Measurements from ENCODE around the gene TLDC2.

The TLDC2 gene

DNA sequence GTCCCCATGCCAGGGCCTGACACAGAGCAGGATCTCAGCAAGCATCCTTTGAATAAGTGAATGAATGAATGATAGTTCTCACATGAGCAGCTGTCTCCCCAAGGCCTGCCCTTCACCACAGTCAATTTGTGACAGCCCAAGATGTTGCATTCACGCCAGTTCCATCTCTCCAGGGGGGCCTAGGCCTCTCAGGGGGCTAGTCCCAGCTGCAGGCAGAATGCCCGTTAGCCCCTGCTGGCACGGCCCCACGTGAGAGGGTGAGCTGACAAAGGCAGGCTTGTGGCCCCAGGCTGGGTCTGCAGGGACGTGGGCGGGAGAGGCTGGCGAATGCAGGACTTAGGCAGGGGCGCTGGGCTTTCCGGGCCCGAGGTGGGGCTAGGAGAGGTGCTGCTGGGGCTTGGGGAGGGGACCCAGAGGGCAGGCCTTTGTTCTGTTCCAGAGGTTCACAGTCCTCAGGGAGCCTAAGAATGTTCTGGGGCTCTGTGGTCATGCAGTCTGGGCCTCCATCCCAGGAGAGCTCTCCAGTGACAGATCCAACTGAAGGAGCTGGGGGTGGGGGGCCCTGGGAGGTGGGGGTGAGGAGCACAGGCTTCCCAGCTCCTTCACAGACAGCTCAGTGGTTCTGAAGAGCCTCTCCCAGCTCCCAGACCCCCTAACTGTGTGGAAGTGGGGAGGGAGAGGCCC lies 30.5 kb upstream of the TLDC2 start:
- peak overlapping the region; percentile 55 for H3K4me3 Mint-ChIP-seq
- peak overlapping the region; percentile 97 for H3K27ac Mint-ChIP-seq
- no peaks in the 10 kb centered on the region for H3K27me3 Mint-ChIP-seq
- DNase-seq (ENCODE audit: low spot score in 2 of 2) (no peak), ATAC-seq (ENCODE audit: low read depth) (no peak)
- H3K36me3 Mint-ChIP-seq: no peaks in the 10 kb centered on the region
- H3K4me1 Mint-ChIP-seq: peaks cover 40% of the 10 kb centered on the region
- H3K9me3 Mint-ChIP-seq: peaks cover 1% of the 10 kb centered on the region

DNA sequence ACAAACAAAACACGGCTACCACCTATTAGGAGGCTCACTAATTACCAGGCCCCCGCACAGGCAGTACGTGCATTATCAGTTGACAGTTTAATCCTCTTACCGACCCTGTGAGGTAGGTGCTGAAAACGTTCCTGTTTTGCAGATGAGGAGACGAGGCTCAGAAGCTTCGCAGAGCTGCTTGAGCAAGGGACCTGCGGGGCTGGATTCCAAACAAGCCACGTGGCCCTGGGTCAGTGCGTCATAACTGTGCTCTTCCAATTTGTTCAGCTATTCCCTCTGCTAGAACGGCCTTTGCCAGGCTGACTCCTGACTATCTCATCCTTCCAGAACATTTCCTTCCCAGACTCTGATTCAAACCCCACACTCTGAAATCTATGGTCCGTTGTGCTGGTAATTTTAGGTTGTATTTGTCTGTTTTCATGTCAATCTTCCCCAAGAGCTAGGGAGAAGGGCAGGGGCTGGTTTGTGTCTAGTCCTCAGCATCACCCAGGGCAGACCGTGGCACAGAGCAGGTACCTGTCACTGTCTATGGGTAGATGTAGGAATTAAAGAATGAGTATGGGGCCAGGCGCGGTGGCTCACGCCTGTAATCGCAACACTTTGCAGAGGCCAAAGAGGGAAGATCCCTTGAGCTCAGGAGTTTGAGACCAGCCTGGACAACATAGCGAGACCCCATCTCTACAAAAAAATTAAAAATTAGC lies 28.8 kb upstream of the TLDC2 start:
- no peak for DNase-seq (ENCODE audit: low spot score in 2 of 2)
- no peak for ATAC-seq (ENCODE audit: low read depth)
- Mint-ChIP-seq H3K27me3 (no peaks in the 10 kb centered on the region), H3K9me3 (no peaks in the 10 kb centered on the region), H3K4me3 (no peak overlapping the region), H3K36me3 (peaks cover 8% of the 10 kb centered on the region), H3K4me1 (peaks cover 45% of the 10 kb centered on the region), H3K27ac (peak overlapping the region; percentile 97)

DNA sequence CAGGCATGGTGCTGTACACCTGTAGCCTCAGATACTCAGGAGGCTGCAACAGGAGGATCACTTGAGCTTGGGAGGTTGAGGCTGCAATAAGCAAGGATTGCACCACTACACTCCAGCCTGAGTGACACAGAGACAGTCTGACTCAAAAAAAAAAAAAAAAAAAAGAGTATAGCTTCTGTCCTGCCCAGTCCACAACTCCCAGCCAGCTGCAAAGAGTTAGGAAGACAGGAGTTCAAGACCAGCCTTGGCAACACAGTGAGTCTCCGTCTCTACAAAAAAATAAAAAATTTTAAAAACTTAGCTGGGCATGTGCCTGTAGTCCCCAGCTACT lies 28.3 kb upstream of the TLDC2 start:
- Mint-ChIP-seq H3K9me3 (no peaks in the 10 kb centered on the region), H3K4me1 (peaks cover 45% of the 10 kb centered on the region), H3K27ac (peak overlapping the region; percentile 97), H3K36me3 (peaks cover 8% of the 10 kb centered on the region), H3K4me3 (no peak overlapping the region), H3K27me3 (no peaks in the 10 kb centered on the region)
- no peak for ATAC-seq (ENCODE audit: low read depth)
- DNase-seq (ENCODE audit: low spot score in 2 of 2): no peak

DNA sequence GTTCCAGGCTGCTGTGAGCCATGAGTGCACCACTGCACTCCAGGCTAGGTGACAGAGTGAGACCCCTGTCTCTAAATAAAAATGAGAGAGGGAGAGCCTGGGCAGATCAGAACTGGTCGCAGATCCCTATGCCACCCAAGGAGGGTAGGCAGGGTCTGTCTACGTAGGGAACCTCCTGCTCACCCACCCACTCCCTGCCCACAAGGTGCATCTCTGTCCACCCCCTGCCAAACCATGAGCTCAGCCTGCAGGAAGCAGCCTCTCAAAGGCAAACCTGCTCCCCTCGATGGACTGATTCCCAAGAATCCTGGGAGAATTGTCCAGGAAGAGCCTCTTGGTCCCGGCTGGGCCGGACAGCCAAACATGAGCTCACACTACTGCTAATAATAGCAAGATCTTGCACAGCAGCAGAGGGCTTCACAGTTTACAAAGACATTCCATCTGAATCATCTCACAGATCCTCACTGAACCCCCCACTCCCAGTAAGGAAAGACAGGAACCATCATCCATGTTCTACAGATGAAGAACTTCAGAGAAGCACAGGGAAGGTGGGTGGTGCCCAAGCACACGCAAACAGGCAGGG lies 27.8 kb upstream of the TLDC2 start:
- ATAC-seq (ENCODE audit: low read depth): no peak
- Mint-ChIP-seq H3K27me3 (no peaks in the 10 kb centered on the region), H3K9me3 (no peaks in the 10 kb centered on the region), H3K4me1 (peaks cover 43% of the 10 kb centered on the region), H3K27ac (peak overlapping the region; percentile 88), H3K36me3 (peaks cover 8% of the 10 kb centered on the region), H3K4me3 (no peak overlapping the region)
- DNase-seq (ENCODE audit: low spot score in 2 of 2): no peak

DNA sequence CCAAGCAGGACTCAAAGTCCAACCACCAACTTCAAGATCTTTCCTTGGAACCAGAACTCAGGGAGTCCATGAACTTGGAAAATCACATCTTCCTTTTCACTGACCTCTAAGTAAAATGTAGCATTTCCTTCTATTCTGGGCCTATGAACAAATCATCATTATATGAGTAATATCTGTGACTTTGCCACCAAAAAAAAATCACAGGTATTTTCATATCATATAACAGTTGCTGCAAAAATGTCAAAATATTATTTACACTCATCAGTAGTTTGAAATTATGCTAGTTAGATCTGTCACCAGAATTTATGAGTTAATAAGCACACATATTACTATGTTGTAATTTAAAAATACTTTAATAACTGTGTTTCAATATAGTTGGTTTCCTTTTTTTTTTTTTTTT lies 27.3 kb upstream of the TLDC2 start:
- Mint-ChIP-seq H3K27ac (peak overlapping the region; percentile 88), H3K27me3 (no peaks in the 10 kb centered on the region), H3K4me1 (peaks cover 39% of the 10 kb centered on the region), H3K4me3 (no peak overlapping the region), H3K9me3 (no peaks in the 10 kb centered on the region), H3K36me3 (peaks cover 8% of the 10 kb centered on the region)
- ATAC-seq (ENCODE audit: low read depth): no peak
- no peak for DNase-seq (ENCODE audit: low spot score in 2 of 2)

DNA sequence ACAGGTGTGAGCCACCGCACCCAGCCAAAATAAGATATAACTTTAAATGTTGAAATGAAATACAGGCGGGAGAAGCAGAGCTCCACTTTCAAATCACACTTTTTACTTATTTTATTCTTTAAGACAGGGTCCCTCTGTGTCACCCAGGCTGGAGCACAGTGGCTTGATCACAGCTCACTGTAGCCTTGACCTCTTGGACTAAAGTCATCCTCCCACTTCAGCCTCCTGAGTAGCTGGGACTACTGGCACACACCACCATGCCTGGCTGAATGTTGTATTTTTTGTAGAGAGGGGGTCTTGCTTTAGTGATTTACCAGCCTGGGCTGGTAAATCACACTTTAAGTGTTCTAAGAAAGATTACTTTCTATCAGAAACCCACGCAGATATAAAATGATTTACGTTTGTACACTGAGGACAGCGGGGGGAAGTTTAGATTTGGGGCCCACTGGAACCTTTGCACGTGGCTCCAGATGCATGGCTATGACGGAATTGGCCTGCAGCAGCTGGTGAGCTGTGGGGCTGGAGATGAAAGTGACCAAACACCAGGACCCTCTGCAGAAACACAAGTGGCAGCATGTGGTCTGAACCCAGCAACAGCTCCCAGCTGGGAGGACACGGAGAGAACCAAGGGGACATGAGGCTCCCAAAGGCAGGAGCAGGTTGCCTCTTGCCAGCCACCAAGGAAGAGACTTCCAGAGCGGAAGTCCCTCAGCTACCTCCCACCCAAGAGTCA lies 26.4 kb upstream of the TLDC2 start:
- Mint-ChIP-seq H3K27ac (no peak overlapping the region), H3K27me3 (no peaks in the 10 kb centered on the region), H3K9me3 (no peaks in the 10 kb centered on the region), H3K4me1 (peaks cover 44% of the 10 kb centered on the region), H3K36me3 (peaks cover 8% of the 10 kb centered on the region), H3K4me3 (no peak overlapping the region)
- ATAC-seq (ENCODE audit: low read depth): no peak
- no peak for DNase-seq (ENCODE audit: low spot score in 2 of 2)

DNA sequence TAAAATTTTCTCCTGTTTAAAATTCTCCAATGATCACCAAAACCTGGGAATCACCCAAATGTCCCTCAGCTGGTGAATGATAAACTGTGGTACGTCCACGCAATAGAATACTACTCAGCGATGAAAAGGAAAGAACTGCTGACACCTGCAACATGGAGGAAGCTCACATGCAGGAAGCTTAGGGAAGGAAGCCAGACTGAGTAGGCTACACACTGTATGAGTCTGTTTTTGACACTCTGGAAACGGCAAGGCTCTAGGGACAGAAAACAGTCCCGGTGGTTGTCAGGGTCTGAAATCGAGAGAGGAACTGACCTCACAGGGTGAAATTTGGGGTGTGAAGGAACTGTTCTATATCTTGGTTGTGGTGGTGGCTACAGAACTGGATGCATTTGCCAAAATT lies 25.2 kb upstream of the TLDC2 start:
- DNase-seq (ENCODE audit: low spot score in 2 of 2): no peak
- H3K4me3 Mint-ChIP-seq: no peak overlapping the region
- peak overlapping the region; percentile 86 for H3K27ac Mint-ChIP-seq
- H3K27me3 Mint-ChIP-seq: no peaks in the 10 kb centered on the region
- H3K4me1 Mint-ChIP-seq: peaks cover 46% of the 10 kb centered on the region
- no peaks in the 10 kb centered on the region for H3K9me3 Mint-ChIP-seq
- peaks cover 8% of the 10 kb centered on the region for H3K36me3 Mint-ChIP-seq
- peak; percentile 33 for ATAC-seq (ENCODE audit: low read depth)

DNA sequence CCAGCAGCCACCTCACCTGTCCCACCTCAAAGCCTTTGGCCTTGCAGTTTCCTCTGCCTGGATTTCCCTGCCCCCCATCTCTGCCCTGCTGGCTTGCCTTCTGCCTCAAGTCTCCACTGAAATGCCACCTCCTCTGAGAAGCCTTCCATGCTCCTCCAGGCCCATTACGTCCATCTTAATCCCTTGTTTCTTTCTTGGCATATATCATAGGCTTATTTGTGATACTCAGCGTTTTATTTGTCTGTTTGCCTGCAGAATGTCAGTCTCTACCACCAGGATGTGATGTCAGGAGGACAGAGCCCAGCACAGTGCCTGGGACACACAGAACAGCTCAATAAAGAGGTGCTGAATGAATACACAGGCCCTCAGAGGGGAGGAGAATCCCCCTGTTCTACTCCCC lies 24.4 kb upstream of the TLDC2 start:
- H3K4me1 Mint-ChIP-seq: peaks cover 48% of the 10 kb centered on the region
- no peaks in the 10 kb centered on the region for H3K27me3 Mint-ChIP-seq
- no peak for DNase-seq (ENCODE audit: low spot score in 2 of 2)
- peak overlapping the region; percentile 86 for H3K27ac Mint-ChIP-seq
- H3K9me3 Mint-ChIP-seq: no peaks in the 10 kb centered on the region
- ATAC-seq (ENCODE audit: low read depth): no peak
- peak overlapping the region; percentile 57 for H3K4me3 Mint-ChIP-seq
- peaks cover 8% of the 10 kb centered on the region for H3K36me3 Mint-ChIP-seq

DNA sequence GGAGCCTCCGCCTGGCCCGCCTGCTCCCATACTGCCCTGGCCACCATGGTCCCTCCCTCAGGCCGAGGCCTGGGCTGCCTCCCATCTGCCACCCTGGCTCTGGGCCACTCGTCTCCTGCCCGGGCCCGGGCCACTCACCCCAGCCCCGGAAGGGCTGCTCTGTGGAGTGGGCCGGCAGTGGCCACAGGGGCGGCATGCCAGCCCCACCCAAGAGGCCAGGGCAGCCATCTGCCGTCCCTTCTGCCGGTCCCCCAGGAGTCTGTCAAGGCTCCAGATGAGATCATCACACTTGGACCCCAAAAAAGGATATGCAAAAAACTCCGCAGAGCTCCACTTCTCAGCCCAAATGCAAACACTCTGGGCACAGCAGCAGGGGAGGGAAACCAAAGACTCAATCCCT lies 23.8 kb upstream of the TLDC2 start:
- Mint-ChIP-seq H3K4me1 (peaks cover 52% of the 10 kb centered on the region), H3K36me3 (peaks cover 10% of the 10 kb centered on the region), H3K4me3 (peak overlapping the region; percentile 57), H3K27ac (peak overlapping the region; percentile 86), H3K27me3 (no peaks in the 10 kb centered on the region), H3K9me3 (no peaks in the 10 kb centered on the region)
- DNase-seq (ENCODE audit: low spot score in 2 of 2) (no peak), ATAC-seq (ENCODE audit: low read depth) (peak; percentile 24)

DNA sequence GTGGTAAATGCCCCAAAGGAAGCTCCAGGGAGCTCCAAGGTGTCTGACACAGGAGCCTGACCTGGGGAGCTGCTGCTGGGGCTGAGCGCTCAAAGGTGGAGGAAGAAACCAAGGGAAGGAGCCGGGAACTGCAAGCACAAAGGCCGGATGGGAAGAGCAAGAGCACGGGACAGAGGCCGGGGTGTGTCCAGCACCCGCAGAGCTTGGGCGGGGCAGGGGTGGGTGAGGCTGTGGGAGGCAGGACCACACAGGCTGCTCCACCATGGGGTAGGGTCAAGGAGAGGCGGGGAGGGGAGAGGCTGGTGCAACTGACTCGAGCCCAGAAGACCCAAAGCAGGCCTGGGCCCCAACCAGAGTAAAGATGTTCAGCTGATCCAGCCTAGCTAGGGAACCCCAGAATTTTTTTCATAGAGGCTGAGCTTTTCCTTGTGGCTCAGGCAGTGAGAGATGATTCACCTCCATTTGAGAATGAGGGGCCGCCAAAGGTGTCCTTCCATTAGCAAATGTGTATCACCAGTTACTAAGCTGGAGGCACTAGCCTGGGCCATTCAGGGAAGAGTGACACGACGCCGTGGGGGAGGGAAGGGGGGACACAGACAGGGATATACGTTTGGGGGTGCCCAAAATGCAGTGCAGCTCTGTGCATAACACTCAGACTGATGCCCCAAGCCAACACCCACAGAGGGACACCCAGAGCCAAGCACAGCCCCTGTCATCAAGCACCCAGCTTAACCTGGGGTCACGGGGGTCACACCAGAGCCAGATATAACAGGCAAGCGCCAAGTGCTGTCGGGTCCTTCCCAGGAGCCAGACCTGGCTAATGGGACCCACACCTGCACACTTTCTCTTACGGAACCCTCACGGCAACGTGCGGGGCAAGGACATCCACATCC lies 21.3 kb upstream of the TLDC2 start:
- ATAC-seq (ENCODE audit: low read depth) (no peak), DNase-seq (ENCODE audit: low spot score in 2 of 2) (no peak)
- Mint-ChIP-seq H3K27ac (peak overlapping the region; percentile 66), H3K27me3 (no peaks in the 10 kb centered on the region), H3K4me3 (no peak overlapping the region), H3K4me1 (peaks cover 61% of the 10 kb centered on the region), H3K36me3 (peaks cover 10% of the 10 kb centered on the region), H3K9me3 (no peaks in the 10 kb centered on the region)

DNA sequence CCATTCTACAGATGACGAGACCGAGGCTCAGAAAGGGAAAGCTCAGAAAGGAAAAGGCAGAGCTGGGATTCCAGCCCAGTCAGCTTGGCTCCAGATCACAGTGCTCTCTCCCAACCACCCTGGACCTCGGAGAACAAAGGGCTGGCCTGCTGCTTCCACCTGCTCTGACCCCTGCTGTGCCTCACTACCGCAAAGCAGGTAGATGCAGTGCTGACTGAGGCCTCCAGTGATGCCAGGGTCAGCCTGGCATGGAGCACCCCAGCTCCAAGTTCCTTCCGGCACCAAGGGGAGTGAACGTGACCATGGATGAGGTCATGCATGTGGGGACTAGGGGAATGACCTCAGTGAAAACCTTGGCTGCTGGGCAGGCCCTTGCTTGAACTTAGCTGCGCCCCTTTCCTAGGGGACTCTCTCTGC lies 20.7 kb upstream of the TLDC2 start:
- H3K4me3 Mint-ChIP-seq: no peak overlapping the region
- no peak for ATAC-seq (ENCODE audit: low read depth)
- DNase-seq (ENCODE audit: low spot score in 2 of 2): no peak

DNA sequence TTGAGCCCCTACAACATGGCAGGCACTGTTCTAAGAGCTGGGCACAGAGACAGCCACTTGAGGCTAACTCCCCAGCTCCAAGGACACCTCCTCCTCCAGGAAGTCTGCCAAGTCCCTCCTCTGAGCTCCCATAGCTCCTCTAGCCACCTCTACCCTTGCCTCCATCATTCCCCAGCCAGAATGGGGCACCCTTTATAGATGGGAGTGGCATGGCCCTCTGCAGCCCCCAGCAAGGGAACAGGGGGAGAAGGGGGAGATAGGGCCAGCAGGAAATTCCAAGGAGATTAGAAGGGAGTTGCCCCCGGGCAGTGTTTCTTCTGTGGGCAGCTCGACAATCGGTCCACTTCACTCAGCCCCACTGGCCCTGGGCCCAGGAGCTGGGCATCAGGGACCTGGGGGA lies 19.7 kb upstream of the TLDC2 start:
- H3K36me3 Mint-ChIP-seq: peaks cover 7% of the 10 kb centered on the region
- H3K27me3 Mint-ChIP-seq: no peaks in the 10 kb centered on the region
- H3K4me1 Mint-ChIP-seq: peaks cover 69% of the 10 kb centered on the region
- H3K4me3 Mint-ChIP-seq: no peak overlapping the region
- DNase-seq (ENCODE audit: low spot score in 2 of 2): no peak
- ATAC-seq (ENCODE audit: low read depth): no peak
- no peaks in the 10 kb centered on the region for H3K9me3 Mint-ChIP-seq
- no peak overlapping the region for H3K27ac Mint-ChIP-seq

More for the DNA sequence above, 20.7 kb upstream of the TLDC2 start:
- H3K27ac Mint-ChIP-seq: no peak overlapping the region
- peaks cover 66% of the 10 kb centered on the region for H3K4me1 Mint-ChIP-seq
- H3K27me3 Mint-ChIP-seq: no peaks in the 10 kb centered on the region
- H3K9me3 Mint-ChIP-seq: no peaks in the 10 kb centered on the region
- H3K36me3 Mint-ChIP-seq: peaks cover 10% of the 10 kb centered on the region

DNA sequence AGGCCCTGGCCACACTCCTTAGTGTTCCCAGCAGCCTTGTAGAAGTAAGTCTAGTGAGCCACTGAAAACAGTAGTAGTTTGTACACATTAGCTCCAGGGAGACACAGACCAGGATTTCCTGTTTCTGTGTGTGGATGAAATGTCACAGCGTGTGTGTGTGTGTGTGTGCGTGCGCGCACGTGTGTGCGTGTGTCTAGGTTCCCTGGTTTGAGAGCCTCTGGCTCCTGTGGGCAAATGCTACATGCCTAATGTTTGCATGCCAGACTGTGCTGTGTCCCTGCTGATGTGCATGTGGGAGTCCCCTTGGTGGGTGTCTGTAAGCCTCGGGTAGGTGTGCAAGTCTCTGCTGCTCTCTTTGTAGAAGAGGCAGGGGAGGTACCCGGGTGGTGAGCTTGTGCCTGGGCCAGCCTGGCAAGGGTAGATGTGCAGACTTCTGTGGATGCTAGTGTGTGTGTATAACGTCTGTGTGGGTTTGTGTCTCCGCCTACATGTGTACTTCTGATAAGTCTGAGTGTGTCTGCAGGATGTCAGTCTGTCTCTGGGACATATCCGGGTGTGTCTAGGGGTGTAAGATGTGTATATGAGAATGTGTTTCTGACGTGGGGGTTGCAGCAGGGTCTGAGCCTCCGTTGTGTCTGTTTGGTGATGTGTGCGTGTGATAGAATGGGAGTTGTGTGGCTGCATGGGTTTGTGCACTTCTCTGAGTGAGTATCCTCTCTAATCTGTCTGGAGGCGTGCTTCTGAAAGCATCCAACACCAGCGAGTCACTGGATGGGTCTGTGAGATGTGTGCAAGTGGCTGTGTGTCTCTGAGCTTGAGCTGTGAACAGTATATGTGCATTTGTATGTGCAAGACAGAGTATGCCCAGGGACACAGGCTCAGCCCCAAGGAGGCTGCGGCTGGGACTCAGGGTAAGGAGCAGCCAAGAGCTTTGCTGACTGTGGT lies 19.0 kb upstream of the TLDC2 start:
- Mint-ChIP-seq H3K9me3 (no peaks in the 10 kb centered on the region), H3K36me3 (peaks cover 3% of the 10 kb centered on the region), H3K27me3 (no peaks in the 10 kb centered on the region), H3K27ac (no peak overlapping the region), H3K4me1 (peaks cover 68% of the 10 kb centered on the region), H3K4me3 (no peak overlapping the region)
- no peak for ATAC-seq (ENCODE audit: low read depth)
- DNase-seq (ENCODE audit: low spot score in 2 of 2): no peak
